K562 treated with DMSO at 1 percent for 12 hours (cell line): ENCODE measurements around the gene SLC25A40. TPM values are rescaled to one million over a fixed set of nuclear protein-coding genes. Genes with fewer than 3 reads are reported as not detected.

ENCODE experiments used
- total RNA-seq: library from RNA; unstranded; fragments of 300-600 nt; gene quantifications from 2 replicates; pipeline ENCODE4 v1.2.3, GENCODE V29; 2022; ENCODE audit not compliant: insufficient read depth

SLC25A40 gene
- 6.6 and 24.8 TPM in 2 replicates for total RNA-seq

GRCh38 chr7:87876040-87876868 is at the start of gene SLC25A40, which contains the start of gene DBF4:
Gene SLC25A40 (minus strand): TSS chr7:87876360. CDS start chr7:87858727, 17,633 bp downstream.
Gene DBF4 (plus strand): TSS chr7:87876493. CDS start chr7:87876733, 240 bp downstream.

Other genes with a start within 250 kb of the SLC25A40 start
- gene RUNDC3B, start 248.0 kb downstream of the SLC25A40 start, total RNA-seq, result not detected in 2 replicates
- gene DBF4, start 133 bp upstream of the SLC25A40 start, total RNA-seq, result 11.9 and 40.8 TPM in 2 replicates
- 0.20 TPM in 1 of 2 replicates, not detected in the other for gene ADAM22, start 57.9 kb upstream of the SLC25A40 start, total RNA-seq